LNCaP clone FGC (cell line): Measurements from ENCODE around the gene SLC9A3.
A peak's percentile ranks its signal among the peaks of the same experiment; 100 is the strongest.

Experiments
- DNase-seq: peaks from one replicate; pipeline ENCODE4 v3.0.0-alpha.2; 2011; ENCODE audit warnings: low read depth
- H3K4me3 ChIP-seq: 2 replicates; pipeline ENCODE4 v1.5.1; 2011; ENCODE audit warnings: mild to moderate bottlenecking, low read depth, low read length, control low read depth
- TF ChIP-seq, protein P1 (sequence below): IDR thresholded peaks from 2 replicates; pipeline ENCODE4 v1.5.1; 2012; ENCODE audit warnings: mild to moderate bottlenecking; ENCODE audit not compliant: control insufficient read depth, insufficient read depth; ENCODE audit errors: extremely low read depth

The SLC9A3 gene

DNA sequence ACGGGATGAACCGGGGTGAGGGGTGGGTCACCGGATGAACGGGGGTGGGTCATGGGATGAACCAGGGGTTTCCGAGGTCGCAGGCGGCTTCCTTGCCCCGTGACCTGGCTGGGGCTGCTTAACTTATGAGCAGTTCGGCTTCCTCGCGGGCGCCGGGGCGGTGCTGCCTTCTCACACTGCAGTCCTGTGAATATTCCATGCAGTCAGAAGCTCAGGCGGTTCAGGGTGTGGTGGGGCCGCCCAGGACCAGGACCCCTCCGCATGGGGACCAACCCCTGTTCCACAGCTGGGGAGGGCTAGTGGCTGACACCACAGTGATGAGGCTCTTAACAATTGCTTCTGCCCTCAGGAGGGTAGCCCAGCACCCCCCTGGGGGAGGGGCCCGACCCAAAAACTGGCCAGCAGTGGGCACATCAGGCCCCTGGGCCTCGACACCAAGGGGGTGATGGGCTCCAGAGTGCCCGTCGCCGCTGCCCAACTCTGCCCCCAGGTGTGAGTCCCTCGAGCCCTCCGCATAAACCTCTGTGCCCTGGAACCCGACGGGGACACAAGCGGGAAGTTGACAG, 30.9 kb upstream of the SLC9A3 start:
- TF ChIP-seq, protein P1, sequence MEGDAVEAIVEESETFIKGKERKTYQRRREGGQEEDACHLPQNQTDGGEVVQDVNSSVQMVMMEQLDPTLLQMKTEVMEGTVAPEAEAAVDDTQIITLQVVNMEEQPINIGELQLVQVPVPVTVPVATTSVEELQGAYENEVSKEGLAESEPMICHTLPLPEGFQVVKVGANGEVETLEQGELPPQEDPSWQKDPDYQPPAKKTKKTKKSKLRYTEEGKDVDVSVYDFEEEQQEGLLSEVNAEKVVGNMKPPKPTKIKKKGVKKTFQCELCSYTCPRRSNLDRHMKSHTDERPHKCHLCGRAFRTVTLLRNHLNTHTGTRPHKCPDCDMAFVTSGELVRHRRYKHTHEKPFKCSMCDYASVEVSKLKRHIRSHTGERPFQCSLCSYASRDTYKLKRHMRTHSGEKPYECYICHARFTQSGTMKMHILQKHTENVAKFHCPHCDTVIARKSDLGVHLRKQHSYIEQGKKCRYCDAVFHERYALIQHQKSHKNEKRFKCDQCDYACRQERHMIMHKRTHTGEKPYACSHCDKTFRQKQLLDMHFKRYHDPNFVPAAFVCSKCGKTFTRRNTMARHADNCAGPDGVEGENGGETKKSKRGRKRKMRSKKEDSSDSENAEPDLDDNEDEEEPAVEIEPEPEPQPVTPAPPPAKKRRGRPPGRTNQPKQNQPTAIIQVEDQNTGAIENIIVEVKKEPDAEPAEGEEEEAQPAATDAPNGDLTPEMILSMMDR = no peak
- DNase-seq = no peak
- no peak overlapping the region for H3K4me3 ChIP-seq

GRCh38 chr5:554284-554988, 30.2 kb upstream of the SLC9A3 start:
- TF ChIP-seq, protein P1 = no peak
- no peak for DNase-seq
- no peak overlapping the region for H3K4me3 ChIP-seq

DNA sequence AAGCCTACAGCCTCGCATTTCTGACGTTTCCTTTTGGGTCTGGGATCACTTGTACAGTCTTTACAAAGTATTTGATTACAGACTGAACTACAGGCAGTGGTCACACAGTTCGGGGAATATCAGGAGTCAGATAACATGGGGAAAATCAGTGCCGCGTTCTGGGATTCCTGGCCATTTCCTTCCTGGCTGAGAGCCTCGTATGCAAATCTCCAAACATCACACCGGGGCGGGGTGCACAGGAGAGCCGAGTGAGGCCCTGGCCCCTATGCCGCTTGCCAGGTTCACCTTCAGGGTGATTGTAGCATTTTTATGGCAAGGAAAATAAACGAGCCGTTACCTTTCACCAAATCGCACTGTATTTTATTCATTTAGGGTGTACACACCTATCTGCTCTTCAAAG, 29.6 kb upstream of the SLC9A3 start:
- H3K4me3 ChIP-seq = no peak overlapping the region
- TF ChIP-seq, protein P1 = no peak
- DNase-seq = peak; percentile 35

- DNase-seq = no peak
- TF ChIP-seq, protein P1 = no peak
- no peak overlapping the region for H3K4me3 ChIP-seq
Observed at GRCh38 chr5:551406-551805, 27.2 kb upstream of the SLC9A3 start.

GRCh38 chr5:549229-549628, 25.0 kb upstream of the SLC9A3 start:
- no peak for DNase-seq
- no peak overlapping the region for H3K4me3 ChIP-seq
- TF ChIP-seq, protein P1 = no peak

- no peak for DNase-seq
- TF ChIP-seq, protein P1 = no peak
- H3K4me3 ChIP-seq = no peak overlapping the region
Observed at GRCh38 chr5:548256-548655, 24.0 kb upstream of the SLC9A3 start.
